HG03025 (cell line): Measurements from ENCODE around the gene STX2.
A peak's percentile ranks its signal among the peaks of the same experiment; 100 is the strongest.
"Not testable (repeated sequence)": the region's sequence is repeated elsewhere in the genome, so short reads cannot be mapped to it uniquely, and the experiment has no call there.

Experiments used
- ATAC-seq: cut with Tn5 transposase; IDR thresholded peaks from one replicate; pipeline ENCODE4 v1.9.1; 2021; ENCODE audit warnings: mild to moderate bottlenecking, moderate library complexity; ENCODE audit not compliant: unreplicated experiment, low FRiP score

The STX2 gene

DNA sequence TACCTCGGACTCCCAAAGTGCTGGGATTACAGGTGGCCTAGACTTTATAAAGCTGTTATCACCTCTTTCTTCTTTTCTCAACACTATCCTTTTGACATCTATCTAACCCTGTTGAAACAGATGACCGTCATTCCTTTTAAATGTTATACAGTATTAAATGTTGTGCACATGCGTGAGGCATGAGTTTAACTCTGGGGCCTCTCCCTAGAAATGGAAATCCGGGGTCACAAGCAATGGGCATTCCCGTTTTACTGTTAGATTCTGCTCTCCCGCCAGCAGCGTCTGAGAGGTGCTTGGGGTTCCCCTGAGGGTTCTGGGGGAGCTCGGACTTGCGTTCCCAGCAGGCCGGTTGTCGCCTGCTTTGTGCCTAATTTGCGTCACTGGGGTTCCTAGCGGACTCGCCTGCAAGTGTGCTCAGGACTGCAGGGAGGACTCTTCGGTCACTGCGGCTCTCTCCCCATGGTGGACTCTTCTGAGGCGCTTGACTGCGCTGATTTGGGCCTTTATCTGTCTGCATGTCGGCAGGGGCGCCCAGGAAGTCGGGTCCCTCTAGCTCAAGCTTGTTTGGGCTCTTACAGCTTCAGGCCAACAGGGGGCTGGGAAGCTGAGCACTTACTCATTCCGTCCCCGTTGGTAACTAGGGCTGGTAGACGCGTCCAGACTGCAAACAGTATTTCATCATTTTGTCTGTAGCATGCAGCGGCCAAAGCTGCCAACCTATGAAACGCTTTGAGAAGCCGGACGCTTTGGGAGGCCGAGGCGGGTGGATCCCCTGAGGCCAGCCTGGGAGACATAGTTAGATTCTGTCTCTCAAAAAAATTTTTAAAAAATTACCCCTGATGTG, 31.6 kb upstream of the STX2 start:
- ATAC-seq, result peak; percentile 50

DNA sequence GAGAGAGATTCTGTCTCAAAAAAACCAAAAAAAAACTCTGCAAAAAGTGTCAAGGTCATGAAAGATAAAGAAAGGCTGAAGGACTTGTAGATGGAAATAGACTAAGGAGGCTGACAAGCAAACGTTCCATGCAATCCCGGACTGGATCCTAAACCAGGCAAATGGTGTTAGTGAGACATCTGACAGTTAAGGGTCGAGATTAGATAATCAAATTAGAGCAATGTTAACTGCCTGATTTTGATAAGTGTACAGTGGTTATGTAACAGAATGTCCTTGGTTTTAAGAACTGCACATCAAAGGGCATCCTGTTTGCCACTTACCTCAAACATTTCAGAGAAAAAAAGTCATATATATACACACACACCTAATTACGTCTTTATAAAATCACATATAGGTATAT, 29.4 kb upstream of the STX2 start:
- ATAC-seq, result no peak

DNA sequence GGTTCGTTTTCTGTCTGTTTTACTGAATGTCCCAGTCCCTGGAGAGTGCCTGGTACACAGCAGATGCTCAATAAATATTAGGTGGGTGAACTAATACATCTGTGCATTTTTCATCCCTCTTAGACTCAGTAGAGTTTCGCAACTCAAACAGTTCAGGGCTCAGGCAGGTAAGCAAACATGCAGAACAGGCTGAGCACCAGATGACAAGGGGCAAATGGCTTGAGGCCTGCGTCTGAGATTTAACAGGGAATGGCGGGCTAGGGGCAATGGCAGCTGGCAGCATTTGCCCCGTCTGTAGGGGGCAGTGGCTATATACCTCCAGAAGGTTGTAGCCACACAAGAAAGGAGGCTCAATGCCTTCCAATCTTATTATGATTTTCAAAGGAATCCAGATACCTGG, 24.2 kb upstream of the STX2 start:
- no peak for ATAC-seq

DNA sequence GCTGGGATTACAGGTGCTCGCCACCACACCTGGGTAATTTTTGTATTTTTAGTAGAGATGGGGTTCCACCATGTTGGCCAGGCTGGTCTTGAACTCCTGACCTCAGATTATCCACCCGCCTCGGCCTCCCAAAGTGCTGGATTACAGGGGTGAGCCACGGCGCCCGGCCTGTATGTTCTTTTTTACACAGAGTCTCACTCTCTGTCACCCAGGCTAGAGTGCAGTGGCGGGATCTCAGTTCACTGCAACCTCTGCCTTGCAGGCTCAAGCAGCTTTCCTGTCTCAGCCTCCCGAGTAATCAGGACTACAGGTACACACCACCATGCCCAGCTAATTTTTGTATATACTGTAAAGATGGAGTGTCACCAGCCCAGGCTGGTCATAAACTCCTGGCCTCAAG, 23.7 kb upstream of the STX2 start:
- not testable (repeated sequence) for ATAC-seq

DNA sequence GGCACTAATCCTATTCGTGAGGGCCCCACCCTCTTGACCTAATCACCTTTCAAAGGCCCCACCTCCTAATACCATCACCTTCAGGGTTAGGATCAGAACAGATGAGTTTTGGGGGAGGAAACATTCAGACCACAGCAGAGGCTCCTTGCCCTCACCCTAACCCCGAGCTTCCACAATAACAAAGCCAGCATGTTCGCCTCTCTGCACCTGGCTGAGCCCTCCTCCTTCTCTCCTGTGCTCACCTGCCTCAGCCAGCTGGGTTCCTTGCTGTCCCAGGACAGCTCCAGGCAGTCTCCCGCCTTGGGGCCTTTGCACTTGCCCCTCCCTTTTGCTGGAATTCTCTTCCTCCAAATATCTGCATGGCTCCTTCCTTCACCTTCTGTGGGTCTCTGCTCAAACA, 23.1 kb upstream of the STX2 start:
- ATAC-seq, result no peak

DNA sequence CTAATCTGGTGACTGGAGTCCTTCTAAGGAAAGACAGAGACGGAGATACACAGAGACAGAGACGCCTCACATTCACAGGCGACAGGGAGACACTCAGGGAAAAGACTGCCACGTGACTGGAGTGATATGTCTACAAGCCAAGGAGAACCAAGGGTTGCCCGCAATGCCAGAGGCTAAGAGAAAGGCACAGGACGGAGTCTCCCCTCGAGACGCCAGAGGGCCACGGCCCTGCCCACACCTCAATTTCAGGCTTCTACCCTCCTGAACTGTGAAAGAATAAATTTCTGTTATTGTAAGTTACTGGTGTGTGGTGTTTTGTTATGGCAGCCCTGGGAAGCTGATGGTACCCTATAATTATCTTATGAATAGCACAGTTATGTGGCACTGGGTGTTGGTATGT, 21.3 kb upstream of the STX2 start:
- no peak for ATAC-seq

DNA sequence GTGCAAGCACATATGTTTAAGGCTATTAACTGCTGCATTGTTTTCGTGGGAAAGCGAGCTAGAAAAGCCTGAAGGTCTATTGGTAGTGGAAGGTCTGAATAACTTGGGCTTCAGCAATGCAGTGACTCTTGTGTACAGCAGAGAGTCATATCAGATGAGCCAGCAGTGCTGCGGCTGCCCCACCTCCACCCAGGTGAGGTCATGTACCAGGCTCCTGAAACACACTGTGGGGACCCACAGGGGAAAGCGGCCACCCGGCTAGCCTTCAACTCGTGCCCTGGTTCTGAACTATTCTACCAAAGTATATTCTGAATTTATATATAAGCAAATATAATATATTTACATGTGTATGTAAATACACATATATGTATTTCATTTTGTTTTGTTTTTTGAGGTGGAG, 20.1 kb upstream of the STX2 start:
- ATAC-seq, result no peak

DNA sequence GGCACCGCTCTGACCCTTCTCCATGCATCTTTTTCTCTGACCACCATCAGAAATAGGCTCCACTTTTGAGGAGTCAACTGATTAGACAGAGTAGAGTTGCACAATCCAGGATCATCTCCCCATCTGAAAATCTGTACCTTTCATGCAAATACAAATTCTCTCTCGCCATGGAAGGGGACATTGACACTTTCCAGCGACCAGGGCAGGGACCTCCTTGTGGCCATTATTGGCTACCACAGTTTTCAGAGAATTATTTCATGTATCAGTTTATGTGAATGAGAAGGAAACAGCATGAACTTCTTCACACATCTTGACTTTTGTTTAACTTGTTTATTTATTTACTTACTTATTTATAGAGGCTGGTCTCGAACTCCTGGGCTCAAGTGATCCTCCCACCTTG, 19.0 kb upstream of the STX2 start:
- no peak for ATAC-seq

DNA sequence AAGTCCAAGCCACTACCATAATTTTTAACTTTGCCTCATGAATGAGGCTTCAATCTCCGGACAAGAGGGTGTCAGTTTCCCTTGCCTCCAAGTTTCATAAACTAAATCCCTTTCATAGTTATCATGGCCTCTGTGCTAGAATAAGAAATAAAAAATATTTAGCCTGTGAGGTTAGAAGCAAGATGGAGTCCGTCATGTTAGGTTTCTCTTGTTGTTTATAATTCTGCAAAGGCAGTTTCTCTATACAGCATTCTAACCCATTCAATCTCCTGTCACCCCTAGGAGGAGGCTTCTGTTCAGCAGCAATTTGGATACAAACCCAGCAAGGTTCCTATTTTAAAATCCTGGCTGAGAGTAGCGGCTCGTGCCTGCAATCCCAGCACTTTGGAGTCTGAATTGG, 17.0 kb upstream of the STX2 start:
- ATAC-seq, result no peak

DNA sequence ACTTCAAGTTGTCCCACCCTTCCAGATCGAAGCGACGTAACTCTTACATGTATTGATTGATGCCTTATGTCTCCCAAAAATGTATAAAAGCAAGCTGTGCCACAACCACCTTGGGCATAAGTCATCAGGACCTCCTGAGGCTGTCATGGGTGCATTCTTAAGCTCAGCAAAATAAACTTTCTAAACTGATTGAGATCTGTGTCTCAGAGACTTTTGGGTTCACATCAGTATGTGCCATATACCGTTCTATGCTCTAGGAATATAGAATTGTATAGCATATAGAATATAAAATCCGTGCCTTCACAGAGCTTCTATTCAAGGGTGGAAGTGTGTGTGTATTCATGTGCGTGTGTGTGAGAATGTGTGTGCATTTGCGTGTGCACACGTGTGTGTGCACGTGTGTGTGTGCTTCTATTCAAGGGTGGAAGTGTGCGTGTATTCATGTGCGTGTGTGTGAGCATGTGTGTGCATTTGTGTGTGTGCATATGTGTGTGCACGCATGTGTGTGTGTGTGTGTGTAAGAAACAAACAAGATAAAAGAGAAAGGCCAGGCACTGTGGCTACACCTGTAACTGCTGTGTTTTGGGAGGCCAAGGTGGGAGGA, 11.5 kb upstream of the STX2 start:
- no peak for ATAC-seq

DNA sequence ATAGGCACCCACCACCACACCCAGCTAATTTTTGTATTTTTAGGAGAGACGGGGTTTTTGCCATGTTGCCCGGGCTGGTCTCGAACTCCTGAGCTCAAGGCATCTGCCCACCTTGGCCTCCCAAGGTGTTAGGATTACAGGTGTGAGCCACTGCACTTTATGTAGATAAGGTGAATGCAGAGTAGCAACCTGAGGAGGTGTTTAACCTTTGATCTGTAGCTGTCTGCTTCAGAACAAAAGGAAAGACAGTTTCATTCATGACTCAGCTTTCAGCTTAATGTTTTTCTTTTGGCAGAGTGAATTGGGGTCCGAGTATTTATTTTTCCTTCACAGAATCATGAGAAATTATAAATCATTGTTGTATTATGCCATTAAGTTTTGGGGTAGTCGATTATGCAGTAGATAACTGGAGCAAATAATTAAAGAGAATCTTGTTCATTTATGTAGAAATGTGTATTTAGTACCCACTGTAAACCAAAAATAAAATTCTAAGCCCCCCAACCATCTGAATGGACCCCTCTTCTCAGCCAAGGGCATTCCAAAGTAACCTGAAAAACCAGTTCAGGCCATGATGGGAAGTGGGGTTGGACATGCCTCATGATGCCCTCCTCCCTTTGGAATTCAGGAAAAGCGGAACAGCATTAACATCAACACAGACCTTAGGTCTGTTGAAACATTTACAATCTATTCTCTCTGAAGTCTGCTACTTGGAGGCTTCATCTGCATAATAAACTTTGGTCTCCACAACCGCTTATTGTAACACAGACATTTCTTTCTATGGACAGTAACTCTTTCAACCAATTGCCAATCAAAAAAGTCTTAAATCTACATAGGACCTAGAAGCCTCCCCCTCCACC, 10.7 kb upstream of the STX2 start:
- no peak for ATAC-seq

DNA sequence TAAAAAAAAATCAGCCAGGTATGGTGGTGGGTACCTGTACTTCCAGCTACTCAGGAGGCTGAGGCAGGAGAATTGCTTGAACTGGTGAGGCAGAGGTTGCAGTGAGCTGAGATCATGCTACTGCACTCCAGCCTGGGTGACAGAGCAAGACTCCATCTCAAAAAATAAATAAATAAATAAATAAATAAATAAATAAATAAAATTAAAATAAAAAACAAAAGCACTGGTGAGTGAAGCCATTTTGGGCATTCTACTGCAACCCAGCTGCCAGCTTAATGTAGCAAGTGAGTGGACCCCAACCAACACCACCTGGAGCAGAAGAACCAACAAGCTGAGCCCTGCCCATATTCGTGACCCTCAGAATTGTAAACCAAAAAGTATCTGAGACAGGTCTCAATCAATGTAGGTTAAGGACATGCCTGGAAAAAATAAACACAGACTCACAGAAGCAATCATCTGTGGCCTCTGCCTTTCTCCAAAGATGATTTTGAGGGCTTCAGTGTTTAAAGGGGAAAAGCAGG, 9.8 kb upstream of the STX2 start:
- not testable (repeated sequence) for ATAC-seq

DNA sequence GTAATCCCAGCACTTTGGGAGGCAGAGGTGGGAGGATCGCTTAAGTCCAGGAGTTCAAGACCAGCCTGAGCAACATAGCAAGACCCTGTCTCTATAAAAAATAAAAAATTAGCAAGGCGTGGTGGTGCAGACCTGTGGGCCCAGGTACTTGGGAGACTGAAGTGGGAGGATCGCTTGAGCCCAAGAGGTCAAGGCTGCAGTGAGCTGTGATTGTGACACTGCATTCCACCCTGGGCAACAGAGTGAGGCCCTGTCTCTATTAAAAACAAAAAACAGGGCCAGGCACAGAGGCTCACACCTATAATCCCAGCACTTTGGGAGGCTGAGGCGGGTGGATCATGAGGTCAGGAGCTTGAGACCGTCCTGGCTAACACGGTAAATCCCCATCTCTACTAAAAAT, 9.1 kb upstream of the STX2 start:
- not testable (repeated sequence) for ATAC-seq

DNA sequence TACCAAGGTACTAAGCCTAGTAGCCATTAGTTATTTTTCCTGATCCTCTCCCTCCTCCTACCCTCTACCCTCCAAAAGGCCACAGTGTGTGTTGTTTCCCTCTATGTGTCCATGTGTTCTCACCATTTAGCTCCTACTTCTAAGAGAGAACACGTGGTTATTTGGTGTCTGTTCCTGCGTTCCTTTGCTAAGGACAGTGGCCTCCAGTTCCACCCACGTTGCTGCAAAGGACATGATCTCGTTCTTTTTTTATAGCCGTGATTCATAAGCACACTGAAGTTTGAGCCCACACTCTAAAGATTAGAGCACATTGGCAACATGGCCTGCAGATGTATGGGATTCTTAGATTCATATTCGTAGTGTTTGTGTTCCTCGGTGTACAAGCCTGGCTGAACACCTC, 8.1 kb upstream of the STX2 start:
- ATAC-seq, result no peak

DNA sequence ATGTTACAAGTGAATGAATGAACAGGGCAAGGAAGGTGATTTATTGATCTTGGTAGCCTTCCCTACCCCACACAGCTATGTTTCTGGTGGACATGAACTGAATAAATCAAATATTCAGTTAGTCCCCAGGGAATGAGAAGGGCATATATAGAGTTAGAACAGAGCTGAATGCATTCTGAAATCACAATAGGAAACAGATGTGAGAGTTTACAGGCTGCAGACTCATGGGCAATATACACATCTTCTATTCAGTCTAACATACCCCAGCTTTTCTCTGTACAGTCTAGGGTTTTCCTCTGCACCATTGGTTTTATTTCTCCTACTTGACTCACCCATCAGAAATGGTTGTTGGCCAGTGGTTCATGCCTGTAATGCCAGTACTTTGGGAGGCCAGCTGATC, 7.3 kb upstream of the STX2 start:
- ATAC-seq, result no peak

DNA sequence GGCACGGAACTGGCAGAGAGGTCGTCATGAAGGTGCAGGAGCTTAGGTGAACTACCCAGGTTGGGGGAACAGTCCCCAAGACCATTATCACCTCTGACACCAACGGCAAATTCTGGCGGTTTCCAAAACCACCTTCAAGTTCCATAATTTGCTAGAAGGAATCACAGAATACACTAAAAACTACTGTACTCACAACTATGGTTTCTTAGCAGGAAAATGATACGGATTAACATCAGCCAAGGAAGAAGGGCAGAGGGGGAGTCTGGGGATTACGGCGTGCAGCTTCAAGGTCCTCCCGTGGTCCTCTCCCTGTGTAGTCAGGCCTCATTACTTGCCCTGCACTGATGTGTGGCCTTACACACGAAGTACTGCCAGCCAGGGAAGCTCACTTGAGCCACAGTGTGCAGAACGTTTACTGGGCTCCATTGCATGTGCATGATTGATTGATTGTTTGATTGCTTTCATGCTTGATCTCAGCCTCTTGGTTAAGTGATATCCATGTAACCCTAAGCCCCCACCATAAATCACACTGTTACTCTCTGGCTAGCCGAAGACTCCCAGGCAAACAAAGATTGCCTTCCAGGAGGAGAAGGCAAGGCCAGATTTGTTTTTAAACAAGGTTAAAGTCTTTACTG, 837 bp upstream of the STX2 start:
- no peak for ATAC-seq

DNA sequence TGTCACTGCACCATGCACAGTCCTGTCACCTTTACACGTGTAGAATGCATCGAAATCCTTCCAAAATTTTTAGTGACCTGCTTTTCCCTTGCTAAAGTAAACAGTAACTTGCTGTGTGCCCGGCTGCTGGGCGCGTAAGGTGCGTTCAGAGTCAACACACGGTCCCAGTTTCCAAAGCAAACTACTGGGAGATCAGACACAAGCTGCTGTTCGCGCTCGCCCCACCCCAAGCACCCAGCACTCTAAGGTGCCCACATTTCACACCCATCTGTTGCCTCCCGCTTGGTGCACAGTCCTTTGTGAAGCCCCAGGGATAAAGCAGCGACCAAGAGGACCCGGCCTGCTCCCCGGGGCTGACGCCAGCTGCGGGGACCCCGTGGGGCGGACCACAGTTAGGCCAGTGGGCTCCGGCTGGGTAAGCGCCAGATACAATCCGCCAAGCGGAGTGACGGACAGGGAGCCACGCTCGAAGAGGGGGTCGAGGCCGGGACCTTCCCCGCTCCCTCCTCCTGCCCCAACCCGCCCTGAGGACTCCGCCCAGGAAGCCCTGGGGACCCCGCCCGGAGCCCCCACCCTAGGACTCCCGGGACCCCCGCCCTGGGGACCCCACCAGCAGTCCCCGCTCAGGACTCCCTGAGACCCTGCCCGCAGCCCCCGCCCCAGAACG, 633 bp downstream of the STX2 start:
- peak; percentile 19 for ATAC-seq

DNA sequence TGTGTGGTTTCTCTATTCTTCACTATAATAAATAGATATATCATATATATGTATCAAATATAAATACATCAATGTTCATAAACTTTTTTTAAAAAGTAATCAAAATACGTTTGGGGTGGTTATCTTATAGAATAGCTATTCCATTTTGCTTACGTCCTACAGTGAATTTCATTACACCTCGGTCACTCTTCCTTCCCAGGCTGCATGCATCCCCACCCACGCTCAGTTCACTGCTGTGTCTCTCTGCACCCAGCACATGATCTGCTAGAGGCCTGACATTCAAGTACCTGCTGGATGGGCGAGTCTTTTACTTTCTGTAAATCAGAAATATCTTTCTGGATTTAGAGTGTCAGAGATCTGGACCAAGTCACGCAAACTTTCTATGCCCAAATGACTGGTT, 3.6 kb downstream of the STX2 start:
- ATAC-seq, result no peak

DNA sequence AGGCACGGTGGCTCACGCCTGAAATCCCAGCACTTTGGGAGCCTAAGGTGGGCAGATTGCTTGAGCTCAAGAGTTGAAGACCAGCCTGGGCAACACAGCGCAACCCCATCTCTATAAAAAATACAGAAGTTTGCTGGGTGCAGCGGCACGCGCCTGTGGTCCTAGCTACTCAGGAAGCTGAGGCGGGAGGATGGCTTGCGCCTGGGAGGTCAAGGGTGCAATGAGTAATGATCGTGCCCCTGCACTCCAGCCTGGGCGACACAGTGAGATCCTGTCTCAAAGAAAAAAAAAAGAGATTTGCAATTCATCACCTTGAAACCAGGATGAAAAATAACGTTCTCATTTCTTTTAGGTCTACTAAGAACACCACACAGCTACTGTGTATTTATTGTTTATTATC, 4.0 kb downstream of the STX2 start:
- no peak for ATAC-seq

DNA sequence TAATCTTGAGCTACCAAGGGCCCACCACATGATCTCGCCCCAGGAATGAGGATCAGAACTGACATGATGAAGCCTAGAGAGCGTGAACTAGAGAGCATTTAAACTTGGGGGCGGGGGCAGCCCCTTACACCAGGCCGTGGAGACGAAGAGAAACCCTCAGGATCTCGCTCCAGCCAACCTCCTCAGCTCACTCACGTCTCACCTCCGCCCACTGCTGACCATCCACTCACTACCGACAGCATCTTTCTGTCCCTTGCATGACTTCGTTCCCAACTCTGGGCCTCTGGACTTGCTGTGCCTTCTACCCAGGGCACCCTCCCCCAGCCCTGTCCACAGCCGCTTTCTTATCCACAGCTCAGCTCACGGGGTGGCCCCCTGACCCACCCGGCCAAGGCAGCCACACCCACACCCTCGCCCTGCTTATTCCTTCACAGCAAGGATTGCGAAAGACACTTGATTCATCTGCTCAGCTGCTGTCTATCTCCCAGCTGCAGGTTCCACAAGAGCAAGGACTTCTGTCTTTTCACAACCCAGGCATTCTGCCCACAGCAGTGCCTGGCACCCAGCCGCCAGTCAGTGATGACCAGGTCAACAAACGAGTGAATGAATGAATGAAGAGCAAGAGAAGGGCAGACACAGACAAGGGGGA, 6.4 kb downstream of the STX2 start:
- no peak for ATAC-seq
